HFFc6 (cell line): Measurements from ENCODE around the gene ULBP1. TPM values are rescaled to one million over a fixed set of nuclear protein-coding genes. Genes with fewer than 3 reads are reported as not detected.
A peak's percentile ranks its signal among the peaks of the same experiment; 100 is the strongest.

Experiments used
- DNase-seq: peaks from one replicate; pipeline ENCODE4 v3.0.0-alpha.2; 2018
- H3K27ac Mint-ChIP-seq: 2 replicates; pipeline ENCODE4 v1.8.0; 2020; ENCODE audit warnings: mild to moderate bottlenecking, mixed read lengths
- H3K27me3 Mint-ChIP-seq: 2 replicates; pipeline ENCODE4 v1.8.0; 2021; ENCODE audit warnings: mild to moderate bottlenecking, moderate library complexity, mixed read lengths; ENCODE audit not compliant: insufficient read depth
- H3K36me3 Mint-ChIP-seq: 2 replicates; pipeline ENCODE4 v1.8.0; 2021; ENCODE audit warnings: low read depth, mixed read lengths
- H3K4me1 Mint-ChIP-seq: 2 replicates; pipeline ENCODE4 v1.8.0; 2020; ENCODE audit warnings: low read depth, mixed read lengths
- H3K4me3 Mint-ChIP-seq: 2 replicates; pipeline ENCODE4 v1.8.0; 2020; ENCODE audit warnings: mild to moderate bottlenecking, moderate library complexity, mixed read lengths
- H3K9me3 Mint-ChIP-seq: 2 replicates; pipeline ENCODE4 v1.8.0; 2020; ENCODE audit warnings: mild to moderate bottlenecking, mixed read lengths
- CTCF ChIP-seq: fragments of 200-600 bp; sonication (generic); IDR thresholded peaks from 2 replicates; pipeline ENCODE4 v1.5.0; 2021; ENCODE audit warnings: antibody characterized with exemption, mild to moderate bottlenecking
- total RNA-seq, 6 experiments: library from RNA; stranded (reverse); fragmentation: NEBNext Ultra II Directional; extraction: Animal tissue kit (Norgen Biotek cat#: 25700); gene quantifications; 2 replicates in 1 of 6; 3 replicates in 5 of 6; pipeline ENCODE4 v1.2.3, GENCODE V29; 2021

ULBP1 gene
- total RNA-seq, 6 experiments from 2014 or later: 8.6 to 12.7 (median 9.8) TPM

GRCh38 chr6:149929422-149929821 is 34.3 kb upstream of the ULBP1 start:
- H3K4me3 Mint-ChIP-seq: no peak overlapping the region
- no peak for DNase-seq
- H3K36me3 Mint-ChIP-seq: no peaks in the 10 kb centered on the region
- TF ChIP-seq CTCF: peak; percentile 74
- no peak overlapping the region for H3K27ac Mint-ChIP-seq
- H3K27me3 Mint-ChIP-seq: peaks cover 29% of the 10 kb centered on the region
- H3K4me1 Mint-ChIP-seq: peaks cover 25% of the 10 kb centered on the region
- H3K9me3 Mint-ChIP-seq: no peaks in the 10 kb centered on the region

GRCh38 chr6:149931501-149931900 is 32.2 kb upstream of the ULBP1 start:
- Mint-ChIP-seq H3K4me3 (no peak overlapping the region), H3K9me3 (no peaks in the 10 kb centered on the region), H3K4me1 (peaks cover 21% of the 10 kb centered on the region), H3K36me3 (no peaks in the 10 kb centered on the region), H3K27me3 (peaks cover 34% of the 10 kb centered on the region), H3K27ac (no peak overlapping the region)
- DNase-seq: no peak
- TF ChIP-seq CTCF: no peak

GRCh38 chr6:149933036-149933435 is 30.7 kb upstream of the ULBP1 start:
- Mint-ChIP-seq H3K9me3 (no peaks in the 10 kb centered on the region), H3K27ac (no peak overlapping the region), H3K36me3 (no peaks in the 10 kb centered on the region), H3K4me1 (peaks cover 27% of the 10 kb centered on the region), H3K27me3 (peaks cover 32% of the 10 kb centered on the region), H3K4me3 (no peak overlapping the region)
- TF ChIP-seq CTCF: no peak
- DNase-seq: no peak

- peaks cover 27% of the 10 kb centered on the region for H3K4me1 Mint-ChIP-seq
- H3K9me3 Mint-ChIP-seq: no peaks in the 10 kb centered on the region
- TF ChIP-seq CTCF: no peak
- no peak overlapping the region for H3K27ac Mint-ChIP-seq
- peaks cover 29% of the 10 kb centered on the region for H3K27me3 Mint-ChIP-seq
- no peak for DNase-seq
- no peak overlapping the region for H3K4me3 Mint-ChIP-seq
- no peaks in the 10 kb centered on the region for H3K36me3 Mint-ChIP-seq
Measured at GRCh38 chr6:149933461-149933860, 30.3 kb upstream of the ULBP1 start.

GRCh38 chr6:149934249-149935156 is 29.2 kb upstream of the ULBP1 start:
- no peak overlapping the region for H3K27ac Mint-ChIP-seq
- H3K27me3 Mint-ChIP-seq: peaks cover 26% of the 10 kb centered on the region
- peaks cover 34% of the 10 kb centered on the region for H3K4me1 Mint-ChIP-seq
- peak; percentile 94 for TF ChIP-seq CTCF
- no peak overlapping the region for H3K4me3 Mint-ChIP-seq
- no peaks in the 10 kb centered on the region for H3K9me3 Mint-ChIP-seq
- DNase-seq: peak; percentile 79
- no peaks in the 10 kb centered on the region for H3K36me3 Mint-ChIP-seq
